T follicular helper cell (primary cell): ENCODE data around the gene STARD5.
A peak's percentile ranks its signal among the peaks of the same experiment; 100 is the strongest.

ENCODE experiments used
- DNase-seq: peaks from one replicate; pipeline ENCODE4 v3.0.0-alpha.2; 2020; ENCODE audit warnings: low read depth

STARD5 gene

DNA sequence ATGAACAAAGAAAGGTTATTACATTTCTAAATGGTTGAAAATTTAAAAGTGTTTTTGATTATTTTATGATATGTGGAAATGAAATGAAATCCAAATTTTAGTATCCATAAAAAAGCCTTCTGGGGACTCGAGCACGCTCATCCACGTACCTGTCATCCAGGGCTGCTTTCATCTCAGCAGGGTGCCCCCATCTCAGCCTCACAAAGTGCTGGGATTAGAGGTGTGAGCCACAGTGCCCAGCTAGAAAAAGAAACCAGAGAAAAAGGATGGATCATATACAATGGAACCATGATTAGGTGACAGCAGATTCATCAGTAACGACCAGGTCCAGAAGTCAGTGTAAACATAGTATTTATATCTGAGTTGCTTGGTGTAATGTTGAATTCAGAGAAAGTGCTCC lies 49.7 kb downstream of the STARD5 start:
- DNase-seq, result no peak

DNA sequence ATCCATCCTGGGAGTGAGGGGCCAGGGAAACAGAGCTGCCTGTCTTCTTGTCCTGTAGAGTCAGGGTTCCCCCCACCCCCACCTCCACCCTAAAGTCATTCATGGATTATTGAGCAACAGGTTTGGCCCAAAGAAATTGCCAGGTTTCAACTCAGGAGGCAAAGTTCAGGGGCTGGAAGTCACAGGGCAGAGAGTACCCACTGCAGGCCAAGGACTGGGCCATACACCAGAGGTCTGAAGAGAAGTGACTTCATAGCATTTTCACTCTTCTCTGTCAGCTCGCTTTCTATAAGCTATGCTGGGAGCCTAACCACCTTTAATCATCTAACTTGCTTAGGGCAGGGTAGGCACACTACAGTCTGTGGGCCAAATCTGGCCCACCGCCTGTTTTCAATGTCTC lies 50.1 kb downstream of the STARD5 start:
- no peak for DNase-seq

DNA sequence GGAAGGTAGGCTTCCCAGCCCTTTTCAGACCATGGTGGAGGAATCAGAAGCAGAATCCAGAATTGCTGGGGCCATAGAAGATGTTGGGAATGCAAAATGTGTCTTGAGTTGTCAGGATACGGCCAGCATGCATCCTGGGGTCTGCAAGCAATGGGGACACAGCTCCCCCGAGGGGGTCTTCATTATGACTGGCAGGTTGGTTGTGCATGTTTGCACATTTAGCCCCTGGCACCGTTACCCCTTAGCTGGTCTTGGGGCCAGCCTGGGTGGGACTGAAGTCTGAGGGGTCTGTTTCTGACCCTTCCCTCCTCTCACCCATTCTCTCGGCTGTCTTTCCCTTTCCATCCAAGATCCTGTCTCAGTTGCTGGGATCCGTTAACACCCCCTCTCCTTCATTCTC lies 50.7 kb downstream of the STARD5 start:
- DNase-seq, result no peak

GRCh38 chr15:81271761-81272644 lies 51.9 kb downstream of the STARD5 start:
- no peak for DNase-seq

DNA sequence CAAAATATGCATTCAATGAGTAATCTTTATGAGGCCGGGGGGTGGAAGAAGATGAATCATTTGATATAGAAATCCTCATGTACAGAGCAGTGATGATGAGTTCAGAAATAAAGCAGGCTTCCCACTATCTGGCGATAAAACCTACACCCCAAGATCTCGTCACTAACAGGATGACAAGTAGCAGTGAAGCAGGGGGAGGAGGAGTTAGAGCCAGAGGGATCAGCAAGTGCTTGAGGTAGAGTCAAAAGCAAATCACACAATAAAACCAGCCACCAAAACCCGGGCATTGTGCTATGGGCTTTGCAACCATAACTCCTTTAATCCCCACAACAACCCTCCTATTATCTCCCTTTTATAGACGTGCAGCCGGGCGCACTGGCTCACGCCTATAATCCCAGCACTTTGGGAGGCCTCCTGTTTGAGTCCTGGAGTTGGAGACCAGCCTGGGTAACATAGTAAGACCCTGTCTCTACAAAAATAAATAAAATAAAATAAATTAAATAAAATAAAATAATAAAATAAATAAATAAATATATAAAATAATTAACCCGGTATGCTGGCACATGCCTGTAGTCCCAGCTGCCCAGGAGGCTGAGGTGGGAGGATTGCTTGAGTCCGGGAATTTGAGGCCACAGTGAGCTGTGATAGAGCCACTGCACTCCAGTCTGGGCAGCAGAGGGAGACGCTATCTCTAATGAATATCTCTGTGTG lies 53.0 kb downstream of the STARD5 start:
- DNase-seq, result no peak

DNA sequence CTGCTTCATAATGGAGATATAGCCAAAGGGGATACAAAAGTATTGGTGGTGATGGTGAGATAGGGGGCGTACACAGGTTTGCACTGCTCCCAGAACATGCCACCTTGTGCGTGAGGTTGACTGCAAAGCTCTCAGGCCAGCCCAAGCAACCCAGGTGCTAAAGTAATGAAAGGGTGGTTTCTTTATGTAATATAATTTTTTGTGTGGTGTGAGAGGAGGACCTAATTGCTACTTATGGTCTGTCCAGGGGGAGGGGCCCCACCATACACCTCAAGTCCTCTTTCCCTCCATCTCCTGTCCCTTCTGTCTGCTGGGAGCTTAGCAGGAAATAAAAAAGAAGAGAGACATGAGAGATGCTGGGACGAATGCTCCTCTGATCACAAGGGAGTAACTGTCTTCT lies 53.8 kb downstream of the STARD5 start:
- DNase-seq, result no peak

DNA sequence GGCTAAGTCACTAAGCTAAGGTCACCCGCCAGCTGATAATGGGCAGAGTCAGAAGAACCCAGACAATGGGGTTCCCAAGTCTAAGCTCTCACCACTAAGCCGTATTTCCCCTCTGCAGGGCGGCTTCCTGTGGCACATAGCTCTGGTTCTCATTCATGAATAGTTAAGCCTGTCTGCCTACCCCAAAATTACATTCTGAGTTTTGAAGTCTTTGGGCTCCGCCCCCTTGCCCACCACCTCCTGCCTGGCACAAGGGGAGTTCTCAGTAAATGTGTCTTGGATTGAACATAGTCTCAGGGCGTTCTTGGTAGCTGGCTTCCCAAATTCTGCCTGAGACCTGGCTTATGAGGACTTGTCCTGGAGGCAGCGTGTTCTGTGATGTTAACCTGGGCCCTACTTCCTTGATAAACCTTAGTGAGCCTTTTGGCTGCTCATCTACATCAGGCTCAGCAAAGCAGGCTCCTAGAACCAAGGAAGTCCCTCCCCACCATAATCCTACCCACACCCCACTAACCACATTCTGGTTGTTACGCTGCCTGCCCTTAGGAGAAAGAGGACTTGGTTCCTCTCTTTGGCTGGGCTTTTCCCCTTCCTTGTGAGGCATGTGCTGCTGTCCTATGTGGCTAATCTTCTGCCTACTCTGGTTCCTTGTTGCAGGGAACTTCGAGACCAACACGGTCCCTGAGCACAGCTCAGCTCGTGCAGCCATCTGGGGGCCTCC lies 54.9 kb downstream of the STARD5 start:
- DNase-seq, result no peak

DNA sequence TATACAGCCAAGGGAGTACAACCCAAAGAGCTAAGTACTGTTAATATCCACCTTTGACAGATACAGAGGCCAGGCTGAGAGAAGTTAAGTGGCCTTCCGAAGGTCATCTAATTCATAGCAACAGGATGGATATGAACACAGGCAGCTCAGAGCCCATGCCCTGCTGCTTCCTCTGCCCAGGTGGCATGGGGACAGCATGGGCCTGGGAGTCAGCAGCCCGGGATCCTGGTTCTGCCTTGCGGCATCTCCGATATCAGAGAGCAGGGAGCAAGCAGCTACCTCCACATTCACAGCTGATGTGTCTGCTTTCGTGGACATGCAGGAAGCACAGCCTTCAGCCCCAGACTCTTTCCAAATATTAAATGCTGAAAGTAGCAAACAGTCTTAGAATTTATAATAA lies 55.6 kb downstream of the STARD5 start:
- DNase-seq, result no peak

- DNase-seq, result peak; percentile 68
Observed at GRCh38 chr15:81265944-81266775, 57.8 kb downstream of the STARD5 start.

GRCh38 chr15:81265256-81265943 lies 58.5 kb downstream of the STARD5 start:
- no peak for DNase-seq

DNA sequence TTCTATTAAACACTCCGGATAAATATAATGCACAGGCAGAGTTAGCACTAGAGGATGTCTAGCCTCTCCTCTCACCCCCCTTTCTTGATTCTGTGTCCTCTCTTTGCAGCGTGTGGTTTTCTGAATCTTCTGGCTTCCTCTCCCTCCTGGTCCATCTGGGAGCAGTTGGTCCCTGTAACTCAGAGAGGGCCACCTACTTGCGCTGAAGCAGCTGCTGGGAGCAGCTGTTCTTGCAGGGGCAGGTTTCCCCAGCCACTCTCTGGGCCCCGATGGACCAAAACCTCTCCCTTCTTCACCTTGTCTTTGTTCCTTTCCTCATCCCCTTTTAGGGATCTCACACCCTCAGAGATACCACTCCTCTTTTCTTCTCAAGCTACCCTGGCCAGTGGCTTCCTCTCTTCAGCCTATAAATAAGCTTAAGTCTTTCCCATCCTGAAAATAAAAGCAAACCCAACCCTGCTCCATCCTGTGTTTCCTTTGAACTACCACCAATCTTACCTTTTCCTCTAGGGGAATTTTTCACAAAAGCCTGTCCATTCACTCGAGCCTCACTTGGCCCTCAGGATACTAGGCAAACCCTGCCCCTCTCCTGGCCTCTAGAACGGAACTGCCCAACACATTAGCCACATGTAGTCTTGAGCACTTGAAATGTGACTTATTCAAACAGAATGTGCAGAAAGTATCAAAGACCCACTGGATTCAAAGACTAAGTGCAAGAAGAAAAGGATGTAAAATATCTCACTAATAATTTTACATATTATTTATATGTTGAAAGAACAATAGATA lies 59.7 kb downstream of the STARD5 start:
- DNase-seq, result no peak

DNA sequence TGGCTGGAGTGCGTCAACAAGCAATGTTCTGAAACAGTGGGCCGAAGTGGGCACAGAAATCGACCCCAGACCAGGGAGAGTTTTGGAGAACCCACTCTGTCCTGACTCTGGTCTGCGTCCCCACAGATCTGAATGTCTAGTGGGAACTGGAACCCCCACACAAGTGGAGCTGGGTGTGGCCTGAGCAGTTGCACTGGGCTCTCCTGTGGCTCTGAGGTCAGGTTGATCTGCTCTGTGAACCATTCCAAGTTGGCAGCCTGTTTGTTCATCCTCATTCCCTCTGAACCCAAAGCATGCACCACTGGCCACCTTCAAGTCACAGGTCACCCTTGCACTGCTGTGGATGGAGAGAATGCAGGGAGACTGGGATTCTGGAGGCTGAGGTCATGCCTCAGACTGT lies 60.5 kb downstream of the STARD5 start:
- DNase-seq, result no peak

- DNase-seq, result no peak
Observed at GRCh38 chr15:81261172-81261811, 62.6 kb downstream of the STARD5 start.

- DNase-seq, result no peak
Observed at GRCh38 chr15:81259760-81260298, 64.1 kb downstream of the STARD5 start.
